DMS79 (cell line): ENCODE measurements around the gene CTNNBIP1.

Source experiments
- DNase-seq: peaks from one replicate; lab custom pipeline; 2025; lab: John Stamatoyannopoulos, UW

The CTNNBIP1 gene

GRCh38 chr1:9877962-9878361 lies 32.1 kb downstream of the CTNNBIP1 start:
- no peak for DNase-seq

DNA sequence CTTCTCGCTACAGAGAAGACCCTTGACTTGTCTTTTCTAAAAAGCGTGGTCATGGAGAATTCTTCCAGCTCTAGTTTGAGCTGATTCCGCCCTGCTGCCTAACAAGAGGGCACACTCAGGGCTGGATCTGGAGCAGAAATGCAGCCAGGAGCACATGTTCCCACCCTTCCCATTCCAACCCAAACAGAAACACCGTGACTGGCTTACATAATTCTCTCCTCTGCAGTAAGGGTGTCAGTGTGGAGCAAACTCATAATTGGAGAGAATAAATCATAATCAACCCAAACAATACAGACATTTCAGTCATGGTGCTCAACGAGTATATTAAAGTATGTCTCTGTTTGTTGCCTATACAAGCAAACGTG lies 34.5 kb downstream of the CTNNBIP1 start:
- DNase-seq, result no peak

- peak; percentile 76 for DNase-seq
These were observed 35.0 kb downstream of the CTNNBIP1 start for GRCh38 chr1:9874959-9875635.

- DNase-seq, result no peak
These were observed 35.7 kb downstream of the CTNNBIP1 start for GRCh38 chr1:9874412-9874811.

DNA sequence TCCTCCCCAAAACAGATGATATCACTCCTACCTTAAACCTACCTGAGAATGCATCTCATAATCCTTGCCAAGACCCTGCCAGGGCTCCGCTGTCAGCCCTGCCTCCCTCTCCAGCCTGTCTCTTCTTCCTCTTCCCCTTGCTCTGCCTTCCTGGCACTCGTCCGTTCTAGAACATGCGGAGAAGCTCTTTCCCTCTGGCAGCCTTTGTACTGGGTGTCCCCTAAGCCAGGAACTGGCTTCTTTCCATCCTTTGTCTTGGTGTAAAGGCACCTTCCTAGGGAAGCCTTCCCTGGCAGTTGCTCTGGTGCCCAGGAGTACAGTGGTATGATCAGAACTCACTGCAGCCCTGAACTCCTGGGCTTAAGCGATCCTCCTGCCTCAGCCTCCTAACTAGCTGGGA lies 36.1 kb downstream of the CTNNBIP1 start:
- no peak for DNase-seq

DNA sequence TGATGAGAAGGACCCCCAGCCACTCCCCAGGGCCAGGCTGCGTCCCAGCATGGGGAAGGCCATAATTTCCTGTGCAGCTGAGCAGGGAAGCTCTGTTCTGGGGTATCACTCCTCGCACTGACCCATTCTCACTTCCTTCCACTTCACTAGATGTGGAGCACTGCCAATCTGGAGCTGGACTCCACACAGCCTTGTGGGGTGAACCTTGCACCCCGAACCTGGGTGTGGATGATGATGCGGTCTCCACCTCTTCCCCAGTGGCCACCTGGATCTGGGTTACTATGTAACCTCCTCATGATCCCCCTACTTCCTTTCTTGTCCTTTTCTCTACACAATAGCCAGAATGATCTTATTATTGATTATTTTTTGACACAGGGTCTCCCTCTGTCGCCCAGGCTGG lies 36.7 kb downstream of the CTNNBIP1 start:
- no peak for DNase-seq

GRCh38 chr1:9872430-9873165 lies 37.5 kb downstream of the CTNNBIP1 start:
- no peak for DNase-seq

DNA sequence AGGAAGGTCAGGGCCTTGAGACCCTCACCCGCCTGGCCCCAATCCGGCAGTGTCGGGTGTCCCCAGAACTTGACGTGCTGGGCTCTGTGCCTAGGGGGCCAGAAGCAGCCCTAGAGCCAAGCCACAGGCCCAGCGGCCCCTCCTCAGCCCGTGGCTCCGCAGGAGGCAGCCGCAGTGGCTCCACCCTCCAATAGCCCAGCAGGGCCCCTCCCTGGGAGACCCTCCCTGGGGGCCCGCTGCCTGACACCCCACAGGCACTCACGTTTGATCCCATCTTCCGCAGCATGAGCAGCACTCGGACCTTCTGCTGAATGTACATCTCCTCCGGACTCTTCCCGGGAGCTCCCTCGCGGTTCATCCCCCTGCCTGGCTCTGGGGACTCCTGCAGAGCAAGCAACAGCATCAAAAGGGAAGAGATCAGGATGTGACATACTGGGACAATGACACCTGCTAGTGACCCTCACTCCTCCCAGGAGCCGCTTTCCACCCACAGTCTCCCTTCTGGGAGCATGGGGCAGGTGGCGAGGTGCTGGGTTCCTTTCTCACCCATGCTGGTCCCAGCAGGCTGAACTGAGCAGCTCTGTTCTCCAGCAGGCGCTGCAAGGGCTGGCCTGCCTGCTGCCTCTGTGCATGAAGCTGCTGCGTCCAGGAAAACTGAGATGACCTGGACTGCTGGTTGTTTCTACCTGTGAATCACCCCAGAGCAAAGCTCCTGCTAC lies 38.2 kb downstream of the CTNNBIP1 start:
- no peak for DNase-seq

DNA sequence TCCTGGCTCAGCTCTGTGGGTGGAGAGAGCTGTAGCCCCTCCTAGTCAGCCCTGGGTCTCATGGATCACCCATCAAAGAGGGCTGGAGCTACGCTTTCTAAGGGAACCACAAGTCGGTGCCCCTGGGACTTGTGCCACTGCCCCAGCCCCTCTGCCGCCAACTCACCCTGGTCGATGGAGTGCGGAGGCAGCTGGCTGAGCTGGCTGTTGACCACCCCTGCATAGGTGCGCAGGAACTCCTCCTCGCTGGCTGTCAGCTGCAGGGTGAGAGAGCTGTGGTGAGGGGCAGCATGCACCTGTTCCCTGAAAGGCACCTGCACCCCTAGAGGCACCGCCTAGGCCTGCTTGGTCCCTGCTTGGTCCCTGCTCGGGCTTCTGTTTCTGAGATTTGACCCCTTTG lies 39.0 kb downstream of the CTNNBIP1 start:
- no peak for DNase-seq

DNA sequence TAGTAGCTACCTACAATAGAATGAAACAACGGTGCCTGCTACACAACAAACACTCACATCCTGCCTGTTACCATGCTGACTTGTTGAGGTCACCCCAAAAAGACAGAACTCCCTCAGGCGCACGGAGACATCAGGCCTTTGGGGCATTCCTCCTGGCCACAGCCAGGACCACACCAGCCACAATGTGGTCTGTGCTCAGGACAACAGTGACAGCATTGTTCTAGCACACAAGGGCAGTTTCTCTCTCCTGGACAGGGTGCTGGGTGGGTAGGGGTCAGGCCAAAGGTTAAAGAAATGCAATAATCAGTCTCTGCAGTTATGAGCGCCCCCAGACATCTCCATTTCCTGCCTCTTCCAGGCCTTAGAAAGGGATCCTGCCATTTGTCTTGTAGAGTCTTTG lies 39.5 kb downstream of the CTNNBIP1 start:
- no peak for DNase-seq

GRCh38 chr1:9869831-9870251 lies 40.2 kb downstream of the CTNNBIP1 start:
- no peak for DNase-seq

DNA sequence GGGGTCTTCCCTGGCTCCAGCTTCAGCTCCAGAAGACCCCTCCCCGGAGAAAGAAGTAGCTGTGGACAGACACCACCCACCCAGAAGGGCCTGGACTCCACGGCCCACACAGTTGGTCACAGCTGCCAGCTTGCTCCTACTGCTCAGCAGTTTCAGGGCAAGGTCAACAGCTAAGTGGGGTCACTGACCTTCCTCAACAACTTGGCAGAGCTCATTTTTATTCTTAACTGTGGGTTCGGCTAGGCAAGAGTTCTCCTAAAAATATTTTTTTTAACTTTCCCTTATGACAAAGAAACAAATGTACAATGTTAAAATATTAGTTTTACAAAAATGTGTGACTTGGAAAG lies 41.9 kb downstream of the CTNNBIP1 start:
- DNase-seq, result no peak

DNA sequence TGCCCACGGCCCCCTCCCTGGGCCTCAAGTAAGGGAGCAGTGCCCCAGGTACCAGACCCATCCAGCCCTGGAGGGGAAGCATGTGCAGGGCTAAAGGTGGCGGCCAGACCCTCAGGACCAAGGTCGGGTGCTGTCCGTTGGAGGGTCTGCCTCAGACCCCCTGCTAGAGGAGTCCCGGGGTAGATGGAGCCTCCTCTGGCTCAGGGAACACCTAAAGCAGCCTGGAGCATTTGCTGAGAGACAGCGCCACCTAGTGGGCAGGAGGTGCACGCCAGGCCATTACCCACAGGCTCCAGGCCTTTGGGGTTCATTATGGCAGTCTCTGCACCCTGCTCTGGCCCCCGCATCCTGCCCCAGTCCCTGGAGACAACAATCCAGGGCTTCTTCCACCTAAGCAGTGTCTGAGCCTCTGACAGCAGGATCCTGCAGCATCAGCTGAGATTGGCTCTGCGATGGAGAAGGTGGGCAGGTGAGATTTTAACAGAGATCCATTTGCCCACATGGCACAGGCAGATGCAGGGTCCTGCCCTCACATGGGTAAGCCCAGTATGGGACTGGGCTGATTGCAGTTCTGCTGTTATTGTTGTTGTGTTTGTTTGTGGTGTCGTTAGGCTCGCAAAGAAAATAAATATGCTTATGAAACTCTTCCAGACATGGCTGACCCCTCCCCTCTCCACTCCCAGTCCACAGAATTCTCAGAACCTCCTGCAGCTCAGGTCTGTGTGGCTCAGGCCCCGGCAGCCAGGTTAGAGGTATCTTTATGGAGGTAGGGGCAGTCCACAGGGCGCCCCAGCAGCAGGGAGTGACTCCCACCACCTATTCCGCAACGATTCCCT lies 42.4 kb downstream of the CTNNBIP1 start:
- DNase-seq, result peak; percentile 41

DNA sequence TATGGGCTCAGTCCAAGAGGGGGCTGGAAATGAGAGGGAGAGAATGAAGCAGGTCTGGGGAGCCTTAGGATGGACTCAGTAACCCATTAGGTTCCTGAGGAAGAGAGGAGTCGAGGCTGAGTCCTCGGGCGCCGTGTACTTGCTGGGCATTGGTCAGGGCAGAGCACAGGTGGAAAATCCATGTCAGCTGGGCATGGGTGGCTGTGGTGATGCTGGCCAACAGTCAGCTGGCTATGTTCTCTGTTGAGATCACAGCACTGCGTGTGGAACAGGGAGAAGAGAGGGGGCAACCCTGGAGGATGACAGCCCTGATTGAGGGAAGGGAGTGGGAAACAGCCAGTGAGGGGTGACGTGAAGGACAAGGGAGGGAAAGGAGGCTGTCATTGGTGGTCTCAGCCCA lies 43.2 kb downstream of the CTNNBIP1 start:
- DNase-seq, result no peak

GRCh38 chr1:9865724-9866123 lies 44.3 kb downstream of the CTNNBIP1 start:
- DNase-seq, result no peak

DNA sequence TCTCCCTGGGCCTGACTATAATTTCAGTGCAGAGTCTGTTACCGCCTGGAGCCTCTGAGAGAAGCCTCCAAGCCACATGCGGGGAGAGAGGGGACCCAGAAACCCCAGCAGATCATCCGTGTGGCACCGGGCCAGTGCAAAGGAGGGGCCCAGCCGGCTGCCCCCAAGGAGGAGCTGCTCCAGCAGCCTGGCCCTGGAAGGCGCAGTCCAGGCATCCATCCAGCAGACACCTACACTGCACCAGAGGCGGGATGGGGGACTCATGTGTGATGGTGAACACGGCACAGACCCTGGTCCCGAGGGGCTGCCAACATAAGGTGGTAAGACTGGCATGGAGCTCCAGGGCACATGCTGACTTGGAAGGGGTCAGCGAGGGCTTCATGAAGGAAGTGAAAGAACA lies 46.7 kb downstream of the CTNNBIP1 start:
- no peak for DNase-seq

- DNase-seq, result no peak
These were observed 48.7 kb downstream of the CTNNBIP1 start for GRCh38 chr1:9861360-9861759.

DNA sequence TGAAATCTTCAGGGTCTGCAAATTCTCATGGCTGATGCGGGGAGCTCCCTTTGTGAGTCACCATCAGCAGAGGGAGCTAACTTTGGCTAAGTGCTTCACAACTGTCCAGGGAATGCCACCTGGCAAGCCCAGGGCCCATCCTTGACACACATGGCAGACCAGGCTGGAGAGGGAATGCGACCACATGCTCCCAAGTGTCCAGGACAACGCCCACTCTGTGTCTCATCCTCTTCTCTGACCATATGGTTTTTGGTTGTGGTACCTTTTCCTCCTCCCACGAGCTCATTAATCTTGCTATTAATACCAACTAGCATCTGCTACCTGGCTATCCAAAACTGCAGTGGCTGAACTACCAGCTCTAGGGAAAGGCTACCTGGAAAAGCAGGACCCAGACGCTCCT lies 49.2 kb downstream of the CTNNBIP1 start:
- DNase-seq, result no peak

GRCh38 chr1:9859281-9860014 lies 50.6 kb downstream of the CTNNBIP1 start:
- no peak for DNase-seq

DNA sequence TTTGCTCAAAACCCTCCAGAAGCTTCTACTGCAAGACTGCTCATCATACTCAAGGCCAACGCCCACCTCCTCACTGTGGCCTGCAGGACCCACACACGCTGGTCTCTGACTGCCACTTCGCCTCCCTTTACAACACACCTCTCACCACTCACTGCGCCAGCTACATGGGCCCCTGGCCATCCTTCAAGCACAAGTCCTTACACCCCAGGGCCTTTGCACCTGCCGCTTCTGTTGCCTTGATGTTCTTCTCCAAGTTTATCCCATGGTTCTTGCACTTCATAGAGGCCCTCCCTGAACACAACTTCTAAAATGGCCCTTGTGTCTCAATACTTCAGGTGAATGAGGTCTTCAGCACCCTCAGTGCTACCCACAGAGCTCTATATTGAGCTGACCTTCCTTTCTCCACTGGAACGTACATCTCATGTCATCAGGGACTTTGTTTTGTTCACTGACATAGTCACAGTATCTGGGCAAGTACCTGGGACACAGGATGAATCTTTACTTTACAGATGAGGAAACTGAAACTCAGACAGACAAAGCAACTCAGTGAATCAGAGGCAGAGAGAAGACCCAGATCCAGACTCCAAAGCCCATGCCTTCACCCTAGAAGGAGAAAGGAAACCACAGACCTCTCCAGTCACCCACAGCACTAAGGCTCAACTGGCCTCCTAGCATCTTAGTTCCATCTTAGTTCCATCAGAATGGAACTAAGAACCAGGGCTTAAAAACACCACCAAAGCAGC lies 51.6 kb downstream of the CTNNBIP1 start:
- DNase-seq, result no peak

GRCh38 chr1:9855186-9855585 lies 54.9 kb downstream of the CTNNBIP1 start:
- DNase-seq, result no peak
